Ammon's horn (tissue), 1 donor: ENCODE measurements around the gene KCTD17.

Experiments
- DNase-seq: peaks from one replicate; pipeline ENCODE4 v3.0.0-alpha.2; 2016; ENCODE audit warnings: low spot score

The KCTD17 gene, protein sequence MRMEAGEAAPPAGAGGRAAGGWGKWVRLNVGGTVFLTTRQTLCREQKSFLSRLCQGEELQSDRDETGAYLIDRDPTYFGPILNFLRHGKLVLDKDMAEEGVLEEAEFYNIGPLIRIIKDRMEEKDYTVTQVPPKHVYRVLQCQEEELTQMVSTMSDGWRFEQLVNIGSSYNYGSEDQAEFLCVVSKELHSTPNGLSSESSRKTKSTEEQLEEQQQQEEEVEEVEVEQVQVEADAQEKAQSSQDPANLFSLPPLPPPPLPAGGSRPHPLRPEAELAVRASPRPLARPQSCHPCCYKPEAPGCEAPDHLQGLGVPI

DNA sequence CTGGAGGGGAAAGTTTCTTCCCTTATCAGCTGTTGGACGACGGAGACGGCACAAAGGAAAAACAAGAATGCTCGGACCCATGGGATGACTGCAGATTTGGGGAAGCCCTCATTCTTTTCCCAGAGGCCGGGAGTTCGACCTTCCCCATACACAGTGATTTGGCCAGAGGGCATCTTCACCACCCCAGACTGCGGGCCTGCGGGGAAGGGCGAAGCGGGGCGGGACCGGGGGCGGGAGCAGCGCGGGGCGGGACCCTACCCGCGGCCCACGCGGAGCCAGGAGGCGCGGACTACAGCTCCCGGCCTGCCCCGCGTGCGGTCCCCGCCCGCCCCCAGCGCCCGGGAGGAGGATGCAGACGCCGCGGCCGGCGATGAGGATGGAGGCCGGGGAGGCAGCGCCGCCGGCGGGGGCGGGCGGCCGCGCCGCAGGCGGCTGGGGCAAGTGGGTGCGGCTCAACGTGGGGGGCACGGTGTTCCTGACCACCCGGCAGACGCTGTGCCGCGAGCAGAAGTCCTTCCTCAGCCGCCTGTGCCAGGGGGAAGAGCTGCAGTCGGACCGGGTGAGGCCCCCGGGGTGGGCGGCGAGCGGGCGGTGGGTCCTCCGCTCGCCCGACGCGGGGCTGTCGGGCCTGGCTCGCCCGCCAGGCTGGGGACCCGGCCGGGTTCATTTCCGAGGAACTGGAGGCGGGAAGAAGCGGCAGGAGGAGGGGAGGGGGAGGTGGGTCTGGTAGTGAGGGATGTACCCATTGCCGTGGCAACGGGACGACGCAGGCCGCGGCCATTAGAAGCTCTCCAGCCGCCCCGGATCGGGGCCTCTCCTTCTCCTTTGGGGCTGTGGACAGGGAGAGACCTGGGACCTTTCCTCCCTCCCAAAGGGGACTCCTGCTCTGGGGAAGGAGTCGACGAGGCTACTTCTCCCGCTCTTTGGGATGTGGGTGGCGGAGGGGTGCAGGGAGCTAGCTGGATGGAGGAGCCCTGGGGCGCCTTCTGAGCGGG lies at the start of gene KCTD17:
Gene KCTD17, plus strand, starts transcription at position 352 of the 995 bp plus-strand sequence. Its CDS starts 19 bp downstream, at position 371.
- peak; percentile 79 for DNase-seq

DNA sequence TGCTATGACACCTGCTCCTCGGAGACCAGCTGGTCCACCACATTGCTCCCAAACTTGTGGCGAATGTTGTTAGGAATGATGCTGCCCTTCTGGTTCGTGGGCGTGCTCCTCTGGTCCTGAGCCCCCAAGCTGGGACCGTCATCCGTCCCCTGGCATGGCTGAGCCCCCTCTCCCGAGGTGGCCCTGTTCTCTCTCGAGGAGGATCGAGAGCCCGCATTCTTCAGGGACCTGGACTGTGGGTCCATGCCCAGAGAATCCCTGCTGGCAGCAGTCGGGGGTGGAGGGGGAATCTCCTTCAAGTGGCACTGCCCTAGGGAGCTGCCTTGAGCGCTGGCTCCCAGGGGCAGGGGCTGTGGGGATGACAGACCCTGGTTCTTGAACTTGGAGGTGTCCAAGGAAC lies 49.7 kb upstream of the KCTD17 start:
- no peak for DNase-seq

DNA sequence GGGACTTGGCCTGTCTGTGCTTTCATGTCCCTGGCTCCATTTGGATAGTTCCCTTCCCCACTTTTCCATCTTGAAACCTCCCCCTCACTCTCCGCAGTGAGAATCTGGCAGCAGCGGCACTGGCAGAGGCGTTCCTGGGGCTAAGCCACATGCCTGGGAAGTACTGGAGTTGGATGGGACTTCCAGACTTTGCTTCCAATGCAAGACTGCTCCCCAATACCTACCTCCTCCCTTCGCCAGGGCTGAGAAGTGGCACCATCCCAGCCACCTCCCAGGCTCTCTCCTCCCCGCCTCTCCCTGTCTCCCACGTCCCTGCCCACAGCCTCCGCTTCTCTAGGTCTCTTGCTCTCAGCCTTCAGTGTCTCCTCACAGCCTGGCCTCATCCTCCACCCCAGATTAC lies 48.9 kb upstream of the KCTD17 start:
- DNase-seq = peak; percentile 60

DNA sequence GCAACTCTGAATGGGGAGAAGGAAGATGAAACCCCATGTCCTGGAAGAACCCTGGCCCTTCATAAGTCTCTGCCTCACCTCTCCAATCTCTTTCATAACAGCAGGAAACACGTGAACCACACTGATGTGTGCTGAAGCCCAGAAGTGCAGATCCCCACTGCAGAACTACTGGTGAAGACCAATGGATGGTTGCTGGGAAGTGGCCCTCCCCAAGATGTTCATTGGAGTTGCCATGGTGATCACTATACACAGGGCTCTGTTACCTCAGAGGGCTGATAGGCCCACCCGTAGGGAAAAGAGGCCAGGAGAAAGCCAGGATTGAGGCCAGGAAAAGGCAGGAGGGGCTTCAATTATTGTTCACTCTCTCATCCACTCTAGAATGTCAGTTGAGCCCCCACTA lies 43.9 kb upstream of the KCTD17 start:
- DNase-seq = no peak

DNA sequence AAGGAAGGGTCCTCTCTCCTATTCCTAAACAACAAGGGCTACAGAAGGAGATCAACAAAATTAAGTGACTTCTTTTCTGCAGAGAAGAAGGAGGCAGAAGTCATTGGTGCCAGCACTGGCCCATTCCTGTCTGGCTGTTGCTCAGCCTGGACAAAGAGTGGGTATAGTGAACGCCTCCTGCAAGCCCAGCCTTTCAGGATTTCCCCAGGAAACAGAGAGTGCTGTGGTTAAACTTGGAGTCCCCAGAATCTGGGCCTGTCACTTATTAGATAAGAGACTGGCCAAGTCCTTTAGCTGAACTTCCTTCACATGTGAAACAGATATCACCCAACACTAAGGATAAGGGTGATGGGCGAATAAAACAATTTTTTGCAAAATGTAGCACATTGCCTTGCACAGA lies 43.2 kb upstream of the KCTD17 start:
- DNase-seq = no peak

DNA sequence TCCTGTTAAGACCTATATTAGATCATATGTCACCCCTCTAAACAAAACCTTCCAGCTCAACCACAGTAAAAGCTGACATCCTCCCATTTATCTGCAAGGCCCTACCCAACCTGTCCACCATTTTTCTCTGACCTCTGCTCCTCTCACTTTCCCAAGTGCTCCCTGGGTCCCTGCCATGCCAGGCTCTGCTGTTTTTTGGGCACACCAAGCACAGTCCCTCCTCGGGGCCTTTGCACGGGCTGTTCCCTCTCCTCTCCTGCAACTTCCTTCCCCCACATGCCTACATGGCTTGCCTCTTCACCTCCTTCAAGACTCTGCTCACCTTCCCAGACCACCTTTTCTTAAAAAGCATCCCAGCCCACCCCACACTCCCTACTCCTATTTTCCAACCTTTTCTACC lies 42.1 kb upstream of the KCTD17 start:
- no peak for DNase-seq

DNA sequence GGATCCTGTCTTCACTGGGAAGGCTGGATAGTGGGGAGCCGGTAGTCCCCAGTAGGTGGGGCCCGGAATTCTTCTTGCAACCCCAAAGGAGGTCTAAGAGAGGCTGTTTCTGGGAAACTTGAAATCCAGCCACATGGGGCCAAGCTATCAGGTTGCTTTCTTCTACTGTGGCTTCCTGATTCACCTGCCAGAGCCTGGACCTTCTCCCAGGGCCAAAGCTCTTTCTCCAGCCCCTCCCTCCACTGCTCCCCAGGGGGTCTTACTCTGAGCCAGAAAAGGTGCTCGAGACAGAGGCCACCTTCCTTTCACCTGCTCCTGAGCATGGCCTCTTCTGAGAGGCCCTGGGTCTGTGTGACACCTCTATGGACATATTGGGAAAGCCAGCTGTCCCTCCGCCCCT lies 41.4 kb upstream of the KCTD17 start:
- no peak for DNase-seq

DNA sequence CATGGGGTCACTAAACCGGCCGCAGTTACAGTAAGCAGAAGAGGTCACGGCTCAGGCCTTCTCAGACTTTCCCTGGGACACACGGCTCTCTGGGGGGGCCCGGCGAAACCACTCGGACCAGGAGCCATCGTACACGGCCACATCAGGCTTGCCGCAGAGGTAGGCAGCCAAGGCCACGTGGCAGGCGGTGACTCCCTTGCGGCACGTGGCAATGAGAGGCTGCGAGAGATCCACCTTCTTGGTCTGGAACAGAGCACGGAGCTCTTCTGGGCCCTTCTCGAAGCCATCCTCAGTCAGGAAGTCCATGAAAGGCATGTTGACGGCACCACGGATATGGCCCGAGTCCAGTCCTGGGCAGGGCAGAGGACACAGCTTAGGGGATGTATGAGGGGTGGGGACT lies 40.6 kb upstream of the KCTD17 start:
- DNase-seq = no peak

DNA sequence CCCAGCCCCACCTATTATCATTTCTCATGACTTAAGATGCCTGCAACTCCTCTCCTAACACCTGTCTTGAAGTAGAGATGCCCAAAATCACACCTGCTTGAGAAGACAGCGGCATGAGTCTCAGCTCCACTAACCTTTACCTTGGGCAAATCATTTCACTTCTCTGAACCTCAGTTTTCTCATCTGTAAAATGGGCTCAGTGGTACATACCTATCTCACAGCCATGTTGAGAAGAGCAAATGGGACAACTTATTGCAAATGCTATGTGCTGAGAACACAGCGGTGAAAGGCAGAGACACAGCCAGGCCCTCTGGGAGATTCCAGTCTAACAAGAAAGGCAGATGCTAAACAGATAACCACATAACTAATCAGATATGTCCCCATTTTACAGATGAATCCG lies 40.1 kb upstream of the KCTD17 start:
- DNase-seq = no peak

DNA sequence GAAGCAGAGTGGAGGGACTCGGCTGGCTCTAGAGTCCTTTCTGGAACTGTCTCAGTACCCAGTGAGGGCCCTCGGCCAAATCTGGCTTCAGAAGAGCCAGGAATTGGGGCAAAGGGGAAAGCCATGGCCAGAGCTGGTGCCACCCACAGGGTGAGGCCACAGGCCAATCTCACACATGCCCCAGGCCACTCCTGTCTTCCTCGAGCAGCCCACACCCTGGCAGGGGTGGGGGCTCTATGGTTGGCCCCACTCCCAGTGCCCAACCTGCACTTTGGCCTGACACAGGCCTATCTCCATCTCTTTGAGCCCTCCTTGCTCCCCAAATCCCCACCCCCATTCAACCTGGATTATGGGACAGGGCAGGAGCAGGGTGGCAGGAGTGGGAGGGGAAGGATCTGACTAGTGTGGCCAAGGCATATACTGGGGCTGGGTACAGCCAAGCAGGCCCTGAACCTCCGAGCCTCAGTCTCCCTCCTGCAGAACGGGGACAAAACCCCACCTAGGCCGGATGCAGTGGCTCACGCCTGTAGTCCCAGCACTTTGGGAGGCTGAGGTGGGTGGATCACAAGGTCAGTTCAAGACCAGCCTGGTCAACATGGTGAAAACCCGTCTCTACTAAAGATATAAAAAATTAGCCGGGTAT lies 39.2 kb upstream of the KCTD17 start:
- DNase-seq = peak; percentile 54

DNA sequence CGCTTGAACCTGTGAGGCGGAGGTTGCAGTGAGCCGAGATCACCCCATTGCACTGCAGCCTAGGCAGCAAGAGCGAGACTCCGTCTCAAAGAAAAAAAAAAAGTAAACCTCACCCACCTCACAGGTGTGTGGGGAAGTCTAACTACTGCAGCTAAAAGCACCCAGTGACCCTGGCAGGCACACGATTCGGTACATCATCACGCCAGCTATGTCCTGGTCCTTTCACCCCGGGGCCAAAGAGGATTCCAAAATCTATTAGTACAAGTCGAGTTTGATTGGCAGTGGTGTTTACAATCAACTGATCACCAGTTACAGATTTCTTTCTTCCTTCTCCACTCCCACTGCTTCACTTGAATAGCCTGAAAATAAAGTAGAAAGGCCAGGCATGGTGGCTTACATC lies 38.6 kb upstream of the KCTD17 start:
- DNase-seq = no peak

DNA sequence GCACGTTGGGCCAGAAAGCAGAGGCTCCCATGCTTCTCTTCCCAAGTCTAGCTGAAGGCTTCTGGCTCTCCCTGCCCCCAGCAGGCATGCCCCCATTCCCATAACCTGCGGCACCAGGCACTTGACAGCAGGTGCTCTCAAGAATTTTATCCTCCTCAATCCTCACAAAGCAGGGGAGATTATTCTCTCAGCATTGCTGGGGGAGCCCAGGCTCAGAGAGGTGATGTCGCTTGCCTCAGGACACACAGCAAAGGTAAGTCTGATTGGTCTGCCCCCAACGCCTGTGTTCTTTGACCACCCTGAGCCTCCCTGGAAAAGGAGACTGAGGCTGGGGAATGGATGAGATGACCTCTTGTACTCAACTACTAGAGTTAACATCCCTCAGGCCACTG lies 37.1 kb upstream of the KCTD17 start:
- no peak for DNase-seq

DNA sequence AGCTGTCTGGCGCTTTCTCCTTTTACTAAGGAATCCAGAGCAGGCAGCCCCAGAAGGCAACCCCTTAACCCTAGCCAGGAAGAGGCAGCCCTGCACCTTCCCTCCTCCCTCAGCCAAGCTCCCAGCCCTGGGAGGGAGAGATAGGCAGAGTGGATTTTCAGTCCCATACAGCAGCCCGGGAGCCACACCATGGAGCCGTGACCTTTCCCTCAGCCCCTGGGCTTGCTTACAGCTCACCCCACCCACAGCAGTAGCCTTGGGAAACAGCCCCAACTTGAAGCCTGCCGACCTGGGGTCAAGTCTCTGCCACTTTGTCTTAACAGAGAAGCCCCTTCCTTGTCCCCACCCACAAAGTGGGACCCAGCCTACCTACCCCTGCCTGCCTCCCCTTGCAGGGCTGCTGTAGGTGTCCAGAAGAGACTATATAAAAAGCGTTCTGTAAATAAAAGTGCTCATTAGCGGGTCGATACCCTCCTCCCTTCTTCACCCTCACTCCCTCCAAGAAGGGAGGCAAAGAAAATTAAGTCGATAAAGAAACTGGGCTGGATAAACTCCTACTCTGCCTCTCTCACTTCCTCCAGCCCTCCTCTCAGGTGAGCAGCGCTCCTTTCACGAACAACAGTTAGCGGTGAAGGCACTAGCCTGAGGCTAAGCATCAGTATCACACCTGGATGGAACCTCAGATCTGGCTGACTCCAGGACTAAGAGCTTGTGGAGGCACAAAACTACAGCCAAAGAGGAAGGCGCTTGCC lies 36.5 kb upstream of the KCTD17 start:
- no peak for DNase-seq

DNA sequence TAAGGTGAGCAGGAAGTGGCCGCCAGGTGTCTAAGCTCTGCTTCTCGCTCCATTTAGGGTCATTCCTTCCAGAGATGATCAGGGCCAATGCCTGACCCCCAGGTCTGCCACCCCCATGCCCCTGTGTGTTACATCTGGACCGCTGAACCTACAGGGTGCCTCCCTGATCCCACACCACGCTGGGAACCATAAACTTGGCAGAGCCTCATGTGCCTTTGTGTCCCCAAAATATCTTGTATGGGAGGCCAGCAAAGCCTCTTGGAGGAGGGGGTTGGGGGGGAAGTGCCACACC lies 36.0 kb upstream of the KCTD17 start:
- no peak for DNase-seq

DNA sequence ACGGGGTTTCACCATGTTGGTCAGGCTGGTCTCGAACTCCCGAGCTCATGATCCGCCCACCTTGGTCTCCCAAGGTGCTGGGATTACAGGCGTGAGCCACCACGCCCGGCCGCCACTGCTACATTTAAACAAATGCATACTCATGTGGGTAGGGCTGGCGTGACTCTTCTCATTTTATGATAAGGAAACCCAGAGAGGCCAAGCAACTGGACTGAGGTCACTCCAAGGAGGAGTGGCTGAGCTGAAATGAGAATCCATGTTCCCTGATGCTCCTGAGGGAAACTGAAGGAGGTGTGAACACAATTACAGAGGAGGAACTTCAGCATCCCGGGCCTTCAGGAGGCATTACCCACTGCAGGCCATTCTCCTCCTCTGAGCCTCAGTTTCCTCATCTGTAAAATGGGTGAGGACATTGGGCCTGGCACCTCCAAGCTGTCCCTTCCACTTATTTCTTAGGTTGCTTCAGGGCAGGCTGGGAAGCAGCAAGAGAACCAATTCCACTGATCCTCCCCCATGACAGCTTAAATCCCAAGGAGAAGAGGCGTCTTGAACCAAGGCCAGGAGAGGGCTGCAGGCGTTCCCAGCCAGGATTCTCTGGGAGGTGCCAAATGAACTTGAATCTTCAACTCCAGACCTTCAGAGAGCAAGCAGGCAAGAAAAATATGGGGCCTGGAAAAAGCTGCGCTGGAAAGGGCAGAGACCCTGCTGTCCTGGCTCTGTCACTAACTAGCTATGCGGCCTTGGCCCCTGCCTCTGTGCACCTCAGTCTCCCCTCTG lies 35.2 kb upstream of the KCTD17 start:
- no peak for DNase-seq

DNA sequence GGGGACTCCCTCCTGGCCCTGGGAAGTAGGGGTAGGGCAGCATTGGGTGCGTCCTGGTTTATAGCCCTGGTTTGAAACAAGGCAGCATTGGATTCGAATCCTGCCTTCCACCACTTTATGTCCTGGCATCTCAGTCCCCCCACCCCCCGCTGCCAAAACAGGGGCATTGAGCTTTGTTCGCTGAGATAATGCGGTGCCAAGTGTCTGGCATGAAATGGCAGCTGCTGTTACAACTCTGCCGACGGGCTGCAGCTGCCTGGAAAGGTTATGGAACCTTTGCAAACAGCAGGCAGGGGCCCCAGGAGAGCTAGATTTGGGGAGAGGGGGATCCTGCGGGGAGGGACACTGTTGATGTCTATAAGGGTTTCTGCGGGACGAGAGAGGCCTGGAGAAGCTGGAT lies 34.2 kb upstream of the KCTD17 start:
- DNase-seq = no peak

DNA sequence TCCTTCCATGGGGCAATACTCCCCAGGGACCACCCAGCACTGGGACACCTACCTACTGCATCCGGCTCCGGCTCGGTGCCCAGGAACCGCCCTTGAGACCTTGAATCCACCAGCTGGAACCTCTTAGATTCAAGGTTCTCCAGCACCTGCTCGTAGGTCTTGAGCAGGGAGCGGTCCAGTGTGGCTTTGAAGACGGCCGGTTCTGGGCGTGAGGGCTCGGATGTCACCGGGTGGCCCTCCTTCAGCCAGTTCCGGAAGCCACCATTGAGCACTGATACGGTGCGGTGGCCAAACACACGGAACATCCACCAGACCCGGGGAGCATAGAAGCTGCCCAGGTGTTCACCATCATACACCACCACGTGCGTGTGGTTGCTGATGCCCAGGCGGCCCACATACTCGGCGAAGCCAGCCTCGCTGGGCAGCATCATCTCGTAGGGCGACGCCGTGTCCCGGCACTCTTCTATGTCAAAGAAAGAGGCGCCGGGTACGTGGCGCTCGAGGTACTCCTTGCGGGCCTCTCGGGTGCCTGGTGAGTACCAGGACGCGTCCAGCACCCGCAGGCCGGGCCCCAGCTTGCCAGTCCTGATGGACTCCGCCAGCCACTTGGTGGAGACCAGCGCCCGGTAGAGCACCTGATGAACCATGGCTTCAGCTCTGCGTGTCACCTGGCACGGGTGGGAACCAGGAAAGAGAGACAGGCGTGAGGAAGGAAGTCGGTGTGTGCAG lies 33.3 kb upstream of the KCTD17 start:
- DNase-seq = no peak

DNA sequence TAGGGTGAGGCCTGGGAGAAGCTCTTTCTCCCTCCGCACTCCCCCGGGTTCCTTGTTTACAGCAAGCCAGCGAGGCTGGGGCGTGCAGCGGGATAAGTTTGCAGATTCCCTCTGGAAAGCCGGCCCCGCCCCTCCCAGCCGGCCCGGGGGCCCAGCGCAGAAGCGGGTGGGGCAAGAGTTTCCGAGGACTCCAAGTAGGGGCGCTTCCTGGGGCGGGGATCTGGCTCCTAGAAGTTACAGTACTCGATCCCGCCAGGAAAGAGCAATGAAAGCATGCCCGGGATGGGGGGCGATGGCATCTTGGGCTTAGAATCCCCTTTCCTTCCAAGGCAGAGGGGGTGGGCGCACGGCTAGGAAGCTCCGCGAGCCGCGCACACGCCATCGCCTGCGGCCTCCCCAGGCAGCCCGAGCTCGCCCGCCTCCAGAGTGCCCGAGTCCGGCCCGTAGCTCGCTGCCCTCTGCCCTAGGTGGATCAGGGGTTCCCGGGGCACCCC lies 32.7 kb upstream of the KCTD17 start:
- DNase-seq = peak; percentile 31

DNA sequence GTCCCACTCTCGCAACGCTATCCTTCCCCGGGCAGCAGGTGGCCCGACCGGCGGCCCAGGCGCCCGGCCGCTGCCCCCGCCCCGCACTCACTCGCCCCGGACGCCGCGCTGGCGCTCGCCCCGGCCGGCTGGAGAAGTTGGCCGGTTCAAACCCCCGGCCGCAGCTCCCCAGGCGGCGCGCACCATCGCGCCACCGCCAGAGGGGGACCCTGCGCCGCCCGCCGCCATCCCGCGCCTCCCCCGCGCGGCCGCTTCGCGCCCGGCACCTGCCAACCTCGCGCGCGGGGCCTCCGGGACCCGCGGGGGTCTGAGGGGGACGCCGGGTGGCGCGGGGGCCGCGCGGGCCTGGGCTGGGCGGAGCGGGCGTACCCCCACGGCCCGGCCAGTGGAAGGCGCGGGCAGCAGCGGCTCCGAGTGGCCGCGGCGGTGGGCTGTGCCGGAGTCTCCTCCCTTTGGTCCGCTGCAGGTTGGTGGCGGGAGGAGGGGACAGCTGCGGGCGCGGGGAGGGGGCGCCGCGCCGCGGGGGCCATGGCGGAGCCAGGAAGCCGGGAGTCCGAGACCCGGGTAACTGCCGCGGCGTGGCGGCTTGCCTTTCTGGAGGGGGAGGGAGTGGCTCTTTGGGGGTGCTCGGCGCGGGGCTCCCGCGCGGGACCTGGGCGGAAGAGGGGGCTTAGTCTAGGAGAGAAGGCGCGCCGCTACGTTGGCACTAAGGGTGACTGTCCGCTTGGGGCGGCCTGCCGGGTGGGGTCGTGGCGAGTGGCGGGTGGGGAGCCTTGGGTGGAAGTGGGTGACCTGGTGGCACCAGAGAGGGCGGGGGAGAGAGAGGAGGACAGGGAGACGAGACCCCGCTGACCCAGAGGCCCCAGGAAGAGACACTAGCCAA lies 32.0 kb upstream of the KCTD17 start, which contains the start of the genes MPST and TST:
Gene MPST, plus strand, starts transcription at position 434 of the 883 bp plus-strand sequence. Its CDS starts 95 bp downstream, at position 529.
Gene TST, minus strand, starts transcription at position 139 of the 883 bp plus-strand sequence. CDS start 715 bp downstream, outside the sequence.
- DNase-seq = peak; percentile 89
